GM23248 (cell line): ENCODE measurements around the gene UBASH3B.

Source experiments
- EZH2 ChIP-seq: fragments of 200-600 bp; sonication (generic); IDR thresholded peaks from 2 replicates; pipeline ENCODE4 v1.6.1; 2018; ENCODE audit warnings: antibody characterized with exemption, mild to moderate bottlenecking; ENCODE audit not compliant: insufficient read depth, poor library complexity, severe bottlenecking
- EZH2phosphoT487 ChIP-seq: fragments of 200-600 bp; sonication (generic); IDR thresholded peaks from 2 replicates; pipeline ENCODE4 v1.6.1; 2018; ENCODE audit warnings: antibody characterized with exemption, moderate library complexity, mild to moderate bottlenecking, low read depth; ENCODE audit not compliant: insufficient read depth

- TF ChIP-seq EZH2 (no peak), EZH2phosphoT487 (no peak)
These were observed 14.6 kb downstream of the UBASH3B start for GRCh38 chr11:122670131-122670530.
